ENCODE measurements around the gene ARHGEF18.
"Not testable (repeated sequence)": the region's sequence is repeated elsewhere in the genome, so short reads cannot be mapped to it uniquely, and the experiment has no call there.

ARHGEF18 gene

GRCh38 chr19:7307590-7308218 is 41.0 kb upstream of the ARHGEF18 start:
- TF ChIP-seq PPARA (CRISPR knock-in tag; IDR thresholded peaks at IDR 0.05; ENCODE audit: borderline replicate concordance) (no peak), TSHZ2 (CRISPR knock-in tag; IDR thresholded peaks at IDR 0.05) (no peak), ESRRG (CRISPR knock-in tag; IDR thresholded peaks at IDR 0.05) (no peak), TCF4 (CRISPR knock-in tag; IDR thresholded peaks at IDR 0.05; ENCODE audit: borderline replicate concordance) (no peak), SNAI2 (CRISPR knock-in tag; IDR thresholded peaks at IDR 0.05) (no peak), BACH2 (CRISPR knock-in tag; IDR thresholded peaks at IDR 0.05; ENCODE audit: borderline replicate concordance) (no peak), RARB (CRISPR knock-in tag; IDR thresholded peaks at IDR 0.05) (no peak), CSDC2 (CRISPR knock-in tag; IDR thresholded peaks at IDR 0.05) (no peak), ZNF70 (CRISPR knock-in tag; IDR thresholded peaks at IDR 0.05) (no peak)
- TF ChIP-seq, protein P1, sequence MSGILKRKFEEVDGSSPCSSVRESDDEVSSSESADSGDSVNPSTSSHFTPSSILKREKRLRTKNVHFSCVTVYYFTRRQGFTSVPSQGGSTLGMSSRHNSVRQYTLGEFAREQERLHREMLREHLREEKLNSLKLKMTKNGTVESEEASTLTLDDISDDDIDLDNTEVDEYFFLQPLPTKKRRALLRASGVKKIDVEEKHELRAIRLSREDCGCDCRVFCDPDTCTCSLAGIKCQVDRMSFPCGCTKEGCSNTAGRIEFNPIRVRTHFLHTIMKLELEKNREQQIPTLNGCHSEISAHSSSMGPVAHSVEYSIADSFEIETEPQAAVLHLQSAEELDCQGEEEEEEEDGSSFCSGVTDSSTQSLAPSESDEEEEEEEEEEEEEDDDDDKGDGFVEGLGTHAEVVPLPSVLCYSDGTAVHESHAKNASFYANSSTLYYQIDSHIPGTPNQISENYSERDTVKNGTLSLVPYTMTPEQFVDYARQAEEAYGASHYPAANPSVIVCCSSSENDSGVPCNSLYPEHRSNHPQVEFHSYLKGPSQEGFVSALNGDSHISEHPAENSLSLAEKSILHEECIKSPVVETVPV (CRISPR knock-in tag; IDR thresholded peaks at IDR 0.05) = no peak
- no peak for ATAC-seq

DNA sequence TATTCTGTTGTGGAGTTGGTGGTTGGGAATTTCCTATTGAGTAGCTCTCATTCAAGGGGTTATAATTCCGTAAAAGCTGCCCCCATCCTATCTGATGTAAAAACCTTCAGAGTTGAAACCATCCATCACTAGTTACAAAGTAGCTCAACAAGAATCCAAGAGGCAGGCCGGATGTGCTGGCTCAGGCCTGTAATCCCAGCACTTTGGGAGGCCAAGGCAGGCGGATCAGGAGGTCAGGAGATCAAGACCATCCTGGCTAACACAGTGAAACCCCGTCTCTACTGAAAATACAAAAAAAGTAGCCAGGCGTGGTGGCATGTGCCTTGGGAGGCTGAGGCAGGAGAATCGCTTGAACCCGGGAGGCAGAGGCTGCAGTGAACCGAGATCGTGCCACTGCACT is 40.4 kb upstream of the ARHGEF18 start:
- not testable (repeated sequence) for ATAC-seq

DNA sequence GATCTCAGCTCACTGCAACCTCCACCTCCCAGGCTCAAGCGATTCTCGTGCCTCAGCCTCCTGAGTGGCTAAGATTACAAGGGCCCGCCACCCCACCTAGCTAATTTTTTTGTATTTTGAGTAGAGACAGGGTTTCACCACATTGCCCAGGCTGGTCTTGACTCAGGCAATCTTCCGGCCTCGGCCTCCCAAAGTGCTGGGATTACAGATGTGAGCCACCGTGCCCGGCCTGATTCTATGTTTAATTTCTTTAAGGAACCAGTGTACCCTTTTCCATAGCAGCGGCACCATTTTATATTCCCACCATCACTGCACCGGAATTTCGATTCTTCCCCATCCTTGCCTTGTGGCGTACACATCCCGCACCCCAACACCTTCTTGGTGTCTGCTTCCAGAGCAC is 36.8 kb upstream of the ARHGEF18 start:
- ATAC-seq = no peak

More for the DNA sequence above, 36.8 kb upstream of the ARHGEF18 start:
- no peak for TF ChIP-seq GLIS3 (CRISPR knock-in tag; IDR thresholded peaks at IDR 0.05)
- TF ChIP-seq CSDC2 (CRISPR knock-in tag; IDR thresholded peaks at IDR 0.05) = no peak
- no peak for TF ChIP-seq SNAI2 (CRISPR knock-in tag; IDR thresholded peaks at IDR 0.05)
- TF ChIP-seq, protein P2, sequence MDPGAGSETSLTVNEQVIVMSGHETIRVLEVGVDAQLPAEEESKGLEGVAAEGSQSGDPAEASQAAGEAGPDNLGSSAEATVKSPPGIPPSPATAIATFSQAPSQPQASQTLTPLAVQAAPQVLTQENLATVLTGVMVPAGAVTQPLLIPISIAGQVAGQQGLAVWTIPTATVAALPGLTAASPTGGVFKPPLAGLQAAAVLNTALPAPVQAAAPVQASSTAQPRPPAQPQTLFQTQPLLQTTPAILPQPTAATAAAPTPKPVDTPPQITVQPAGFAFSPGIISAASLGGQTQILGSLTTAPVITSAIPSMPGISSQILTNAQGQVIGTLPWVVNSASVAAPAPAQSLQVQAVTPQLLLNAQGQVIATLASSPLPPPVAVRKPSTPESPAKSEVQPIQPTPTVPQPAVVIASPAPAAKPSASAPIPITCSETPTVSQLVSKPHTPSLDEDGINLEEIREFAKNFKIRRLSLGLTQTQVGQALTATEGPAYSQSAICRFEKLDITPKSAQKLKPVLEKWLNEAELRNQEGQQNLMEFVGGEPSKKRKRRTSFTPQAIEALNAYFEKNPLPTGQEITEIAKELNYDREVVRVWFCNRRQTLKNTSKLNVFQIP (CRISPR knock-in tag; IDR thresholded peaks at IDR 0.05; ENCODE audit: borderline replicate concordance, low read depth) = no peak
- no peak for TF ChIP-seq OSR1 (CRISPR knock-in tag; IDR thresholded peaks at IDR 0.05)
- TF ChIP-seq ZNF565 (CRISPR knock-in tag; conservative IDR thresholded peaks at IDR 0.05; ENCODE audit: low read depth) = no peak
- TF ChIP-seq, protein P3, sequence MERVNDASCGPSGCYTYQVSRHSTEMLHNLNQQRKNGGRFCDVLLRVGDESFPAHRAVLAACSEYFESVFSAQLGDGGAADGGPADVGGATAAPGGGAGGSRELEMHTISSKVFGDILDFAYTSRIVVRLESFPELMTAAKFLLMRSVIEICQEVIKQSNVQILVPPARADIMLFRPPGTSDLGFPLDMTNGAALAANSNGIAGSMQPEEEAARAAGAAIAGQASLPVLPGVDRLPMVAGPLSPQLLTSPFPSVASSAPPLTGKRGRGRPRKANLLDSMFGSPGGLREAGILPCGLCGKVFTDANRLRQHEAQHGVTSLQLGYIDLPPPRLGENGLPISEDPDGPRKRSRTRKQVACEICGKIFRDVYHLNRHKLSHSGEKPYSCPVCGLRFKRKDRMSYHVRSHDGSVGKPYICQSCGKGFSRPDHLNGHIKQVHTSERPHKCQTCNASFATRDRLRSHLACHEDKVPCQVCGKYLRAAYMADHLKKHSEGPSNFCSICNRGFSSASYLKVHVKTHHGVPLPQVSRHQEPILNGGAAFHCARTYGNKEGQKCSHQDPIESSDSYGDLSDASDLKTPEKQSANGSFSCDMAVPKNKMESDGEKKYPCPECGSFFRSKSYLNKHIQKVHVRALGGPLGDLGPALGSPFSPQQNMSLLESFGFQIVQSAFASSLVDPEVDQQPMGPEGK (CRISPR knock-in tag; IDR thresholded peaks at IDR 0.05; ENCODE audit: borderline replicate concordance) = no peak
- TF ChIP-seq TSHZ2 (CRISPR knock-in tag; IDR thresholded peaks at IDR 0.05) = no peak
- no peak for TF ChIP-seq ZC3H10 (CRISPR knock-in tag; IDR thresholded peaks at IDR 0.05)
- no peak for TF ChIP-seq BACH2 (CRISPR knock-in tag; IDR thresholded peaks at IDR 0.05; ENCODE audit: borderline replicate concordance)
- TF ChIP-seq, protein P1 (CRISPR knock-in tag; IDR thresholded peaks at IDR 0.05) = no peak
- TF ChIP-seq PPARA (CRISPR knock-in tag; IDR thresholded peaks at IDR 0.05; ENCODE audit: borderline replicate concordance) = no peak
- no peak for TF ChIP-seq ZNF70 (CRISPR knock-in tag; IDR thresholded peaks at IDR 0.05)
- no peak for TF ChIP-seq ISL1 (CRISPR knock-in tag; IDR thresholded peaks at IDR 0.05)
- TF ChIP-seq, protein P4, sequence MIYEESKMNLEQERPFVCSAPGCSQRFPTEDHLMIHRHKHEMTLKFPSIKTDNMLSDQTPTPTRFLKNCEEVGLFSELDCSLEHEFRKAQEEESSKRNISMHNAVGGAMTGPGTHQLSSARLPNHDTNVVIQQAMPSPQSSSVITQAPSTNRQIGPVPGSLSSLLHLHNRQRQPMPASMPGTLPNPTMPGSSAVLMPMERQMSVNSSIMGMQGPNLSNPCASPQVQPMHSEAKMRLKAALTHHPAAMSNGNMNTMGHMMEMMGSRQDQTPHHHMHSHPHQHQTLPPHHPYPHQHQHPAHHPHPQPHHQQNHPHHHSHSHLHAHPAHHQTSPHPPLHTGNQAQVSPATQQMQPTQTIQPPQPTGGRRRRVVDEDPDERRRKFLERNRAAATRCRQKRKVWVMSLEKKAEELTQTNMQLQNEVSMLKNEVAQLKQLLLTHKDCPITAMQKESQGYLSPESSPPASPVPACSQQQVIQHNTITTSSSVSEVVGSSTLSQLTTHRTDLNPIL (CRISPR knock-in tag; IDR thresholded peaks at IDR 0.05; ENCODE audit: low read depth) = no peak
